Renal cortex interstitium (tissue), 11 donors: Measurements from ENCODE around the gene DPH2. TPM values are rescaled to one million over a fixed set of nuclear protein-coding genes. Genes with fewer than 3 reads are reported as not detected.

Experiments
- DNase-seq, 11 donors: peaks; one replicate each; pipeline ENCODE4 v3.0.0-alpha.2; 2013; ENCODE audit warnings: low read depth in 9 of 11, low spot score in 4 of 11; ENCODE audit errors: extremely low read depth in 1 of 11
- polyA plus RNA-seq, 3 donors: library from polyadenylated mRNA; unstranded; fragments of 120-200 nt; gene quantifications; one replicate each; pipeline ENCODE4 v1.2.1, GENCODE V29; 2013; ENCODE audit not compliant: insufficient read length in 3 of 3

The DPH2 gene
- polyA plus RNA-seq, 3 donors = 21.4 to 23.7 (median 22.4) TPM

GRCh38 chr1:43992232-43992995, 22.6 kb downstream of the DPH2 start:
- no peak for DNase-seq

- no peak for DNase-seq
Measured at GRCh38 chr1:43993206-43993914, 23.6 kb downstream of the DPH2 start.

- no peak for DNase-seq
Measured at GRCh38 chr1:43994071-43994470, 24.3 kb downstream of the DPH2 start.

GRCh38 chr1:43994794-43995790, 25.3 kb downstream of the DPH2 start:
- DNase-seq = no peak

- DNase-seq = no peak
Measured at GRCh38 chr1:43995984-43996732, 26.3 kb downstream of the DPH2 start.

GRCh38 chr1:43996733-43997115, 26.9 kb downstream of the DPH2 start:
- no peak for DNase-seq

- no peak for DNase-seq
Measured at GRCh38 chr1:43997295-43997999, 27.6 kb downstream of the DPH2 start.

GRCh38 chr1:43998000-43998378, 28.2 kb downstream of the DPH2 start:
- no peak for DNase-seq

- DNase-seq = no peak
Measured at GRCh38 chr1:43999455-43999854, 29.6 kb downstream of the DPH2 start.

GRCh38 chr1:44000122-44000665, 30.4 kb downstream of the DPH2 start:
- no peak for DNase-seq

GRCh38 chr1:44002165-44002564, 32.4 kb downstream of the DPH2 start:
- DNase-seq = no peak

- DNase-seq = no peak
Measured at GRCh38 chr1:44002606-44003157, 32.9 kb downstream of the DPH2 start.

GRCh38 chr1:44008259-44008658, 38.4 kb downstream of the DPH2 start:
- no peak for DNase-seq

GRCh38 chr1:44010935-44011471, 41.2 kb downstream of the DPH2 start:
- DNase-seq = no peak

GRCh38 chr1:44012404-44012803, 42.6 kb downstream of the DPH2 start:
- no peak for DNase-seq

GRCh38 chr1:44012941-44013609, 43.3 kb downstream of the DPH2 start:
- peak in 1 of 11 donors; percentile 40 for DNase-seq

GRCh38 chr1:44013949-44014348, 44.1 kb downstream of the DPH2 start:
- DNase-seq = no peak
